ENCODE results near the gene PJA2. TPM values are rescaled to one million over a fixed set of nuclear protein-coding genes. Genes with fewer than 3 reads are reported as not detected.

PJA2 gene
- total RNA-seq, 1 donor from 2014 or later: 63.4 TPM

DNA sequence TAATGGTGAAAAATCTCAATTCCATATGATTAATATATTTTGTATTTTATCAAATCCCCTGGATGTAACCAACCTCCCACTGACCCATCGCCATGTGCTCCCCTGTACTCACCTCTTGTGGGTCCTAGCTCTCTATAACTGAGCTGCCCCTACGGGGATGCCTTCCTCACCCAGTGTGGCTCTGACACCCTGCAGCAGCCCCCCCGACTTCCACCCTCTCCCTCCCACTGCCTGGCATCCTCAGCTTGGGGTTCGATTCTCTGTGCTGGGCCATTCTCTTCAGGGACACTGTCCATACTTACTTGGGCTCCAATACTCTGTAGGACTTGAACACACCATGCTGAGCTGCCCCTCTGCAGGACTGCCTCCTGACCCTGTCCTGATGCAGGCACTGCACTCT is 87.1 kb downstream of the PJA2 start:
- peaks cover 1% of the 10 kb centered on the region for H3K36me3 Mint-ChIP-seq (ENCODE audit: insufficient read depth)
- H3K4me3 Mint-ChIP-seq (ENCODE audit: low read depth): no peak overlapping the region
- H3K27ac Mint-ChIP-seq: no peak overlapping the region
- no peaks in the 10 kb centered on the region for H3K9me3 Mint-ChIP-seq (ENCODE audit: low read depth)
- TF ChIP-seq, protein P1, sequence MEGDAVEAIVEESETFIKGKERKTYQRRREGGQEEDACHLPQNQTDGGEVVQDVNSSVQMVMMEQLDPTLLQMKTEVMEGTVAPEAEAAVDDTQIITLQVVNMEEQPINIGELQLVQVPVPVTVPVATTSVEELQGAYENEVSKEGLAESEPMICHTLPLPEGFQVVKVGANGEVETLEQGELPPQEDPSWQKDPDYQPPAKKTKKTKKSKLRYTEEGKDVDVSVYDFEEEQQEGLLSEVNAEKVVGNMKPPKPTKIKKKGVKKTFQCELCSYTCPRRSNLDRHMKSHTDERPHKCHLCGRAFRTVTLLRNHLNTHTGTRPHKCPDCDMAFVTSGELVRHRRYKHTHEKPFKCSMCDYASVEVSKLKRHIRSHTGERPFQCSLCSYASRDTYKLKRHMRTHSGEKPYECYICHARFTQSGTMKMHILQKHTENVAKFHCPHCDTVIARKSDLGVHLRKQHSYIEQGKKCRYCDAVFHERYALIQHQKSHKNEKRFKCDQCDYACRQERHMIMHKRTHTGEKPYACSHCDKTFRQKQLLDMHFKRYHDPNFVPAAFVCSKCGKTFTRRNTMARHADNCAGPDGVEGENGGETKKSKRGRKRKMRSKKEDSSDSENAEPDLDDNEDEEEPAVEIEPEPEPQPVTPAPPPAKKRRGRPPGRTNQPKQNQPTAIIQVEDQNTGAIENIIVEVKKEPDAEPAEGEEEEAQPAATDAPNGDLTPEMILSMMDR (IDR thresholded peaks at IDR 0.05; ENCODE audit: unreplicated experiment): no peak
- H3K27me3 Mint-ChIP-seq: no peaks in the 10 kb centered on the region
- DNase-seq (ENCODE audit: low spot score, unreplicated experiment): no peak
- H3K4me1 Mint-ChIP-seq (ENCODE audit: low read depth): peaks cover 3% of the 10 kb centered on the region

DNA sequence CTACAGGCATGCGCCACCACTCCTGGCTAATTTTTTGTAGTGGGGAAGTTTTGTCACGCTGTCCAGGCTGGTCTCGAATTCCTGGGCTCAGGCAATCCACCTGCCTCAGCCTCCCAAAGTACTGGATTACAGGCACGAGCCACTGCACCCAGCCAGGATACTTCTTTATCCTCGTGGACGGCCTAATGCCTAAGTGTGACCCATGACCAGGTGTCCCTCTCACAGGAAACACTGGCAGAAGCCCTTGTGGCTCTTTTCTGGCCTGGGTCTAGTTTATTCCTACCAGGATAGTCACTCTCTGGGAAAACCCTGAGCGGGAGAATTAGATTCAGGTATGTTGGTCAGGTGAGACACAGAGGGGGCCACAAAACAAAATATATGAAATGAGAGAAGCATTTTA is 90.4 kb downstream of the PJA2 start:
- Mint-ChIP-seq H3K27me3 (no peaks in the 10 kb centered on the region), H3K36me3 (ENCODE audit: insufficient read depth) (peaks cover 1% of the 10 kb centered on the region), H3K4me1 (ENCODE audit: low read depth) (no peaks in the 10 kb centered on the region), H3K9me3 (ENCODE audit: low read depth) (no peaks in the 10 kb centered on the region), H3K27ac (no peak overlapping the region), H3K4me3 (ENCODE audit: low read depth) (no peak overlapping the region)
- DNase-seq (ENCODE audit: low spot score, unreplicated experiment): no peak
- TF ChIP-seq, protein P1 (IDR thresholded peaks at IDR 0.05; ENCODE audit: unreplicated experiment): no peak

DNA sequence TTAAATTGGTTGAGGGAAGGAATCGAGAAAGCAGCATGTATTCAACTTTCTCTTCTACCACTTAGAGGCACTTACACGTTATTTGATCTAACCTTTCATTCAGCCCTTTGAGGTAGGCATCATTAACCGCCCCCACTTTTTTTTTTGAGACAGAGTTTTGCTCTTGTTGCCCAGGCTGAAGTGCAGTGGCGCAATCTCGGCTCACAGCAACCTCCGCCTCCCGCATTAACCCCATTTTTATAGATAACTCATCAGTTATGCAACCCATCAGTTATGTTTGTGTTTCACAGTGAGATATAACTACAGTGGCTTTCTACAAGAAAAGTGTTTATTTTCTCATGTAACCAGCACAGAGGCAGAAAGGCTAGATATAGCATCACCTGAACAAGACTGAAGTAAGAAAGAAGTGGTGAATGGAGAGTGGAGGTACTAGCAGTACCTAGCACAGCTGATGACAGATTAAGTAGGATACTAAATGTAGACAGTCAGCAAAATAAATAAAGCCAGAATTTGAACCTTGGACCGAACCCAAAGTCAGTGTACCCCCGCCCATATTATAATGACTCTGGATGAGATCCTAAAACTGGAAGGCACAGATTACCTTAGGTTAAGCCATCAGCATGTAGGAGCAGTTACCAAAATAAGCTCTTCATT is 91.2 kb downstream of the PJA2 start:
- Mint-ChIP-seq H3K36me3 (ENCODE audit: insufficient read depth) (peaks cover 1% of the 10 kb centered on the region), H3K4me3 (ENCODE audit: low read depth) (no peak overlapping the region), H3K27ac (no peak overlapping the region), H3K4me1 (ENCODE audit: low read depth) (peaks cover under 1% of the 10 kb centered on the region), H3K9me3 (ENCODE audit: low read depth) (no peaks in the 10 kb centered on the region), H3K27me3 (no peaks in the 10 kb centered on the region)
- TF ChIP-seq, protein P1 (IDR thresholded peaks at IDR 0.05; ENCODE audit: unreplicated experiment): no peak
- no peak for DNase-seq (ENCODE audit: low spot score, unreplicated experiment)

DNA sequence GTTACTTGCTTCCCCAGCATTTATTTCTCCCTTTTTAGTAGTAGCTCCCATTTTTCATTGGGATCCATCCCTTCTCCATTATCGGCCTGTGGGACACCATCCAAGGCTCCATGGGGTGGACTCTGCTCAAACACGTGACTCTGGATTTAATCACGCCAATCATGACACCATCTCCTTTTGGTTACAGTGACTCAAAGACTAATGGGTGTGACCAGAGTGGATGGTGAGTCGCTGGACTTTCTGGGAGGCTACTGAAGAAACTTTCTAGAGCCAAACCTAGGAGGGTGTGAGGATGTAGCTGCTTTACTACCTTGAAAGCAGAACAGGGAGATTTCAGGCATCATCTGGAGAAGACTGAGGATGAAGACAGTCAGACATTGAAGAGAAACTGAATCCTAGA is 93.1 kb downstream of the PJA2 start:
- DNase-seq (ENCODE audit: low spot score, unreplicated experiment): no peak
- no peaks in the 10 kb centered on the region for H3K27me3 Mint-ChIP-seq
- peaks cover 10% of the 10 kb centered on the region for H3K4me1 Mint-ChIP-seq (ENCODE audit: low read depth)
- H3K27ac Mint-ChIP-seq: no peak overlapping the region
- H3K9me3 Mint-ChIP-seq (ENCODE audit: low read depth): no peaks in the 10 kb centered on the region
- no peak overlapping the region for H3K4me3 Mint-ChIP-seq (ENCODE audit: low read depth)
- TF ChIP-seq, protein P1 (IDR thresholded peaks at IDR 0.05; ENCODE audit: unreplicated experiment): no peak
- peaks cover 1% of the 10 kb centered on the region for H3K36me3 Mint-ChIP-seq (ENCODE audit: insufficient read depth)

DNA sequence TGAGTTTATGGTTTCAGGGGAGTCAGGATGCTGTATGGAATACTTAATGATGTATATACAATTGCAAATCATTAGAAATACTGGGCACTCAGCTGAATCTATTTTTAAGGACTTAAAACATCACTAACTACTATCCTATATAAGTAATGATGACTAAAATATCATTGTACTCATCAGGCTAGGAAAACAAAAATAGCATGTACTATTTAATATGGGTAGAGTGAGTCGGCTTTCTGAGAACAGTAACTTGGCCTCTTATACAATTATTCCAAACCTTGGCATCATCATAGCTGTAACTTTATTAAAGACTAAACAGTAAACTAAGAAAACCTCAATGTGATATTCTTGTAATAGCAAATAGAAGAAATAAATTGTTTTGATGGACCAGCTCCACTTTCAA is 94.5 kb downstream of the PJA2 start:
- Mint-ChIP-seq H3K4me3 (ENCODE audit: low read depth) (no peak overlapping the region), H3K9me3 (ENCODE audit: low read depth) (peaks cover 5% of the 10 kb centered on the region), H3K4me1 (ENCODE audit: low read depth) (peaks cover 18% of the 10 kb centered on the region), H3K36me3 (ENCODE audit: insufficient read depth) (no peaks in the 10 kb centered on the region), H3K27ac (no peak overlapping the region), H3K27me3 (no peaks in the 10 kb centered on the region)
- TF ChIP-seq, protein P1 (IDR thresholded peaks at IDR 0.05; ENCODE audit: unreplicated experiment): no peak
- no peak for DNase-seq (ENCODE audit: low spot score, unreplicated experiment)
